ENCODE data around the gene GPR25. TPM values are rescaled to one million over a fixed set of nuclear protein-coding genes. Genes with fewer than 3 reads are reported as not detected.

The GPR25 gene
- polyA plus RNA-seq, 1 donor (not counting 4 experiments of a cell fraction or from before 2014, with no cell fraction given), result not detected

DNA sequence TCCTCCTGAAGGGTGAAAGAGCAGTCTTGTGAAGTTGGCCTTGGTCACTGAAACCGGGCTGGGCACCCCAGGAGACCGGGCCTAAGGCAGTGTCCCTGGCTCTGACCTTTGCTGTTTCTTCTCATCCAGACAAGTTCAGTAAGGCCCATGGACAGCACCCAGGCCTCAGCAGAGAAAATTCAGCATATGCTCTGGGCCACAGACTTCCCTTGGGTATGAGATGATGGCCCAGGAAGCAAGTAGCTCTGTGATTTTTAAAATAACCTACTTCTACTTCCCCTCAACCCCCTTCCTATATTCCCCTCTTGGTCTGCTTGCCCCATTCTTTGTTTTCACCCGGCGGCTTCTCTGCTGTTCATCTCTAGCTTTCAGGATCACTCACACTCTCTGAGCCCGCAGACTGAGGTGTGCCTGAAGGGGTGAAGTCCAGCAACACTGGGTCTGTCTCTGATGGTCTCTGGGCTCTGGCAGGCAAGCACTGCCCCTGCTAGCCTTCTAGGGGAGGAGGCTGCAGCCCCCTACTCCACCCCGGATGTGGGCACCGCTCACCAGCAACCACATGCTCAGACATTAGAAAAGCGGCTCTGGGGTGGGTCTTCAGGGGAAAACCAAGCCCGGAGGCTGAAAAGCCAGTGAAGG lies 2.9 kb upstream of the GPR25 start:
- no peak overlapping the region for H3K4me2 ChIP-seq (ENCODE audit: control insufficient read depth, extremely low read depth, insufficient read depth, low read depth, low read length)
- dilution Hi-C loops (cut with MboI; ENCODE audit: extremely low pct_ligation_motif_present, low sequenced_read_pairs), result no loop called here
- no peaks in the 10 kb centered on the region for H3K4me1 ChIP-seq (ENCODE audit: control insufficient read depth, extremely low read depth, insufficient read depth, low read length)
- no peak for FAIRE-seq
- H3K27me3 ChIP-seq (ENCODE audit: control insufficient read depth, extremely low read depth, insufficient read depth, low read length), result peaks cover 36% of the 10 kb centered on the region
- no peak overlapping the region for H3K27ac ChIP-seq (ENCODE audit: control insufficient read depth, insufficient read depth, low read length)
- H3K9me1 ChIP-seq (ENCODE audit: control insufficient read depth, extremely low read depth, insufficient read depth, low read length), result no peaks in the 10 kb centered on the region
- no peak overlapping the region for H3K4me3 ChIP-seq (ENCODE audit: control insufficient read depth in 2 of 3, extremely low read depth in 1 of 3, insufficient read depth in 2 of 3, low read depth in 1 of 3, low read length in 3 of 3)
- H4K20me1 ChIP-seq (ENCODE audit: control insufficient read depth, extremely low read depth, insufficient read depth, low read length), result no peaks in the 10 kb centered on the region
- H2AFZ ChIP-seq (ENCODE audit: control insufficient read depth, low read length), result no peak overlapping the region
- TF ChIP-seq, protein P1, sequence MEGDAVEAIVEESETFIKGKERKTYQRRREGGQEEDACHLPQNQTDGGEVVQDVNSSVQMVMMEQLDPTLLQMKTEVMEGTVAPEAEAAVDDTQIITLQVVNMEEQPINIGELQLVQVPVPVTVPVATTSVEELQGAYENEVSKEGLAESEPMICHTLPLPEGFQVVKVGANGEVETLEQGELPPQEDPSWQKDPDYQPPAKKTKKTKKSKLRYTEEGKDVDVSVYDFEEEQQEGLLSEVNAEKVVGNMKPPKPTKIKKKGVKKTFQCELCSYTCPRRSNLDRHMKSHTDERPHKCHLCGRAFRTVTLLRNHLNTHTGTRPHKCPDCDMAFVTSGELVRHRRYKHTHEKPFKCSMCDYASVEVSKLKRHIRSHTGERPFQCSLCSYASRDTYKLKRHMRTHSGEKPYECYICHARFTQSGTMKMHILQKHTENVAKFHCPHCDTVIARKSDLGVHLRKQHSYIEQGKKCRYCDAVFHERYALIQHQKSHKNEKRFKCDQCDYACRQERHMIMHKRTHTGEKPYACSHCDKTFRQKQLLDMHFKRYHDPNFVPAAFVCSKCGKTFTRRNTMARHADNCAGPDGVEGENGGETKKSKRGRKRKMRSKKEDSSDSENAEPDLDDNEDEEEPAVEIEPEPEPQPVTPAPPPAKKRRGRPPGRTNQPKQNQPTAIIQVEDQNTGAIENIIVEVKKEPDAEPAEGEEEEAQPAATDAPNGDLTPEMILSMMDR (optimal IDR thresholded peaks at IDR 0.05 in 1 of 3, IDR thresholded peaks at IDR 0.05 in 1 of 3, conservative IDR thresholded peaks at IDR 0.05 in 1 of 3; ENCODE audit: extremely low read depth in 1 of 3, insufficient read depth in 2 of 3, low read length in 3 of 3), result no peak
- no peak for TF ChIP-seq EZH2 (IDR thresholded peaks at IDR 0.05; ENCODE audit: low read length)
- DNase-seq (ENCODE audit: low read depth, low spot score), result no peak
- H3K79me2 ChIP-seq (ENCODE audit: control insufficient read depth, insufficient read depth, low read length), result no peaks in the 10 kb centered on the region
- no peaks in the 10 kb centered on the region for H3K36me3 ChIP-seq (ENCODE audit: control insufficient read depth in 2 of 2, extremely low read depth in 1 of 2, insufficient read depth in 2 of 2, low read length in 2 of 2)
- H3K9ac ChIP-seq (ENCODE audit: control insufficient read depth, extremely low read depth, insufficient read depth, low read length), result no peak overlapping the region
- no peaks in the 10 kb centered on the region for H3K9me3 ChIP-seq (ENCODE audit: control insufficient read depth, low read depth, low read length)

DNA sequence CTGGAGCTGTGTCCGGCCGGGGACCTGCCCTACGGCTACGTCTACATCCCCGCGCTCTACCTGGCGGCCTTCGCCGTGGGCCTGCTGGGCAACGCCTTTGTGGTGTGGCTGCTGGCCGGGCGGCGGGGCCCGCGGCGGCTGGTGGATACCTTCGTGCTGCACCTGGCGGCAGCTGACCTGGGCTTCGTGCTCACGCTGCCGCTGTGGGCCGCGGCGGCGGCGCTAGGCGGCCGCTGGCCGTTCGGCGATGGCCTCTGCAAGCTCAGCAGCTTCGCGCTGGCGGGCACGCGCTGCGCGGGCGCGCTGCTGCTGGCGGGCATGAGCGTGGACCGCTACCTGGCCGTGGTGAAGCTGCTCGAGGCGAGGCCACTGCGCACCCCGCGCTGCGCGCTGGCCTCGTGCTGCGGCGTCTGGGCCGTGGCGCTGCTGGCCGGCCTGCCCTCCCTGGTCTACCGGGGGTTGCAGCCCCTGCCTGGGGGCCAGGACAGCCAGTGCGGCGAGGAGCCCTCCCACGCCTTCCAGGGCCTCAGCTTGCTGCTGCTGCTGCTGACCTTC lies 412 bp downstream of the GPR25 start:
- peak; percentile 71 for TF ChIP-seq EZH2 (IDR thresholded peaks at IDR 0.05; ENCODE audit: low read length)
- TF ChIP-seq, protein P1 (optimal IDR thresholded peaks at IDR 0.05 in 1 of 3, IDR thresholded peaks at IDR 0.05 in 1 of 3, conservative IDR thresholded peaks at IDR 0.05 in 1 of 3; ENCODE audit: extremely low read depth in 1 of 3, insufficient read depth in 2 of 3, low read length in 3 of 3), result no peak
- H2AFZ ChIP-seq (ENCODE audit: control insufficient read depth, low read length), result no peak overlapping the region
- H3K9ac ChIP-seq (ENCODE audit: control insufficient read depth, extremely low read depth, insufficient read depth, low read length), result no peak overlapping the region
- no peaks in the 10 kb centered on the region for H3K9me1 ChIP-seq (ENCODE audit: control insufficient read depth, extremely low read depth, insufficient read depth, low read length)
- H3K4me3 ChIP-seq (ENCODE audit: control insufficient read depth in 2 of 3, extremely low read depth in 1 of 3, insufficient read depth in 2 of 3, low read depth in 1 of 3, low read length in 3 of 3), result no peak overlapping the region
- H4K20me1 ChIP-seq (ENCODE audit: control insufficient read depth, extremely low read depth, insufficient read depth, low read length), result no peaks in the 10 kb centered on the region
- peaks cover 37% of the 10 kb centered on the region for H3K27me3 ChIP-seq (ENCODE audit: control insufficient read depth, extremely low read depth, insufficient read depth, low read length)
- DNase-seq (ENCODE audit: low read depth, low spot score) (no peak), FAIRE-seq (no peak)
- H3K79me2 ChIP-seq (ENCODE audit: control insufficient read depth, insufficient read depth, low read length), result no peaks in the 10 kb centered on the region
- H3K4me2 ChIP-seq (ENCODE audit: control insufficient read depth, extremely low read depth, insufficient read depth, low read depth, low read length), result no peak overlapping the region
- no peaks in the 10 kb centered on the region for H3K4me1 ChIP-seq (ENCODE audit: control insufficient read depth, extremely low read depth, insufficient read depth, low read length)
- dilution Hi-C loops (cut with MboI; ENCODE audit: extremely low pct_ligation_motif_present, low sequenced_read_pairs), result no loop called here
- no peaks in the 10 kb centered on the region for H3K9me3 ChIP-seq (ENCODE audit: control insufficient read depth, low read depth, low read length)
- no peak overlapping the region for H3K27ac ChIP-seq (ENCODE audit: control insufficient read depth, insufficient read depth, low read length)
- no peaks in the 10 kb centered on the region for H3K36me3 ChIP-seq (ENCODE audit: control insufficient read depth in 2 of 2, extremely low read depth in 1 of 2, insufficient read depth in 2 of 2, low read length in 2 of 2)

Data from keratinocyte (primary cell).